Stimulated activated memory B cell treated with anti-CD40 and anti-IgM and Interleukin-4, amounts not matched to agents 10 μg/mL and 1 μg/mL and 100 μg/mL, for 72 hours (primary cell): ENCODE data around the gene MFGE8.
"Not testable (repeated sequence)": the region's sequence is repeated elsewhere in the genome, so short reads cannot be mapped to it uniquely, and the experiment has no call there.

ENCODE experiments used
- ATAC-seq: fragments of 150-1000 bp; cut with Tn5 transposase; 2 replicates; pipeline ENCODE4 v1.10.0; 2021
- H3K27ac Mint-ChIP-seq: one replicate; pipeline ENCODE4 v1.8.0; 2022; ENCODE audit warnings: mild to moderate bottlenecking, mixed read lengths
- H3K27me3 Mint-ChIP-seq: one replicate; pipeline ENCODE4 v1.8.0; 2022; ENCODE audit warnings: mixed read lengths
- H3K36me3 Mint-ChIP-seq: one replicate; pipeline ENCODE4 v1.8.0; 2022; ENCODE audit warnings: mixed read lengths
- H3K4me1 Mint-ChIP-seq: one replicate; pipeline ENCODE4 v1.8.0; 2022; ENCODE audit warnings: mixed read lengths
- H3K4me3 Mint-ChIP-seq: one replicate; pipeline ENCODE4 v1.8.0; 2022; ENCODE audit warnings: mild to moderate bottlenecking, moderate library complexity, mixed read lengths
- H3K9me3 Mint-ChIP-seq: one replicate; pipeline ENCODE4 v1.8.0; 2022; ENCODE audit warnings: mixed read lengths

MFGE8 gene

GRCh38 chr15:88930579-88930978, 17.4 kb upstream of the MFGE8 start:
- no peak overlapping the region for H3K4me3 Mint-ChIP-seq
- no peaks in the 10 kb centered on the region for H3K36me3 Mint-ChIP-seq
- H3K27me3 Mint-ChIP-seq = peaks cover 42% of the 10 kb centered on the region
- no peak overlapping the region for H3K27ac Mint-ChIP-seq
- peaks cover 6% of the 10 kb centered on the region for H3K9me3 Mint-ChIP-seq
- no peaks in the 10 kb centered on the region for H3K4me1 Mint-ChIP-seq
- ATAC-seq = no peak

- not testable (repeated sequence) for H3K4me3 Mint-ChIP-seq, ATAC-seq, H3K27ac Mint-ChIP-seq, H3K36me3 Mint-ChIP-seq, H3K9me3 Mint-ChIP-seq, H3K4me1 Mint-ChIP-seq
- H3K27me3 Mint-ChIP-seq = peaks cover 32% of the 10 kb centered on the region
Observed at GRCh38 chr15:88929358-88930098, 16.3 kb upstream of the MFGE8 start.

- ATAC-seq, H3K9me3 Mint-ChIP-seq, H3K4me1 Mint-ChIP-seq, H3K27ac Mint-ChIP-seq, H3K4me3 Mint-ChIP-seq, H3K36me3 Mint-ChIP-seq: not testable (repeated sequence)
- H3K27me3 Mint-ChIP-seq = peaks cover 22% of the 10 kb centered on the region
Observed at GRCh38 chr15:88928192-88928591, 15.0 kb upstream of the MFGE8 start.

- H3K27ac Mint-ChIP-seq, ATAC-seq, H3K4me3 Mint-ChIP-seq, H3K9me3 Mint-ChIP-seq, H3K4me1 Mint-ChIP-seq, H3K36me3 Mint-ChIP-seq: not testable (repeated sequence)
- peaks cover 15% of the 10 kb centered on the region for H3K27me3 Mint-ChIP-seq
Observed at GRCh38 chr15:88925648-88926047, 12.5 kb upstream of the MFGE8 start.

- H3K4me3 Mint-ChIP-seq = not testable (repeated sequence)
Observed at GRCh38 chr15:88920892-88921435, 7.8 kb upstream of the MFGE8 start.

GRCh38 chr15:88920186-88920891, 7.2 kb upstream of the MFGE8 start:
- no peak overlapping the region for H3K27ac Mint-ChIP-seq
- H3K9me3 Mint-ChIP-seq = no peaks in the 10 kb centered on the region
- H3K4me3 Mint-ChIP-seq = no peak overlapping the region
- H3K27me3 Mint-ChIP-seq = peaks cover 60% of the 10 kb centered on the region
- H3K4me1 Mint-ChIP-seq = peaks cover 11% of the 10 kb centered on the region
- ATAC-seq = no peak
- H3K36me3 Mint-ChIP-seq = no peaks in the 10 kb centered on the region

More at GRCh38 chr15:88920892-88921435, 7.8 kb upstream of the MFGE8 start:
- H3K27ac Mint-ChIP-seq, H3K36me3 Mint-ChIP-seq, H3K9me3 Mint-ChIP-seq: not testable (repeated sequence)
- peak; percentile 68 for ATAC-seq
- peaks cover 59% of the 10 kb centered on the region for H3K27me3 Mint-ChIP-seq
- H3K4me1 Mint-ChIP-seq = peaks cover 11% of the 10 kb centered on the region

- H3K9me3 Mint-ChIP-seq = no peaks in the 10 kb centered on the region
- peak; percentile 72 for ATAC-seq
- peaks cover 60% of the 10 kb centered on the region for H3K27me3 Mint-ChIP-seq
- H3K36me3 Mint-ChIP-seq = no peaks in the 10 kb centered on the region
- no peak overlapping the region for H3K4me3 Mint-ChIP-seq
- H3K27ac Mint-ChIP-seq = no peak overlapping the region
- peaks cover 12% of the 10 kb centered on the region for H3K4me1 Mint-ChIP-seq
Observed at GRCh38 chr15:88918738-88919137, 5.6 kb upstream of the MFGE8 start.

GRCh38 chr15:88917760-88918159, 4.6 kb upstream of the MFGE8 start:
- H3K9me3 Mint-ChIP-seq = no peaks in the 10 kb centered on the region
- no peak overlapping the region for H3K4me3 Mint-ChIP-seq
- H3K4me1 Mint-ChIP-seq = peaks cover 19% of the 10 kb centered on the region
- ATAC-seq = no peak
- H3K27me3 Mint-ChIP-seq = peaks cover 60% of the 10 kb centered on the region
- H3K36me3 Mint-ChIP-seq = no peaks in the 10 kb centered on the region
- no peak overlapping the region for H3K27ac Mint-ChIP-seq

- Mint-ChIP-seq H3K36me3 (no peaks in the 10 kb centered on the region), H3K4me1 (peaks cover 25% of the 10 kb centered on the region), H3K9me3 (no peaks in the 10 kb centered on the region), H3K27ac (no peak overlapping the region), H3K27me3 (peaks cover 56% of the 10 kb centered on the region), H3K4me3 (no peak overlapping the region)
- ATAC-seq = no peak
Observed at GRCh38 chr15:88915354-88915753, 2.2 kb upstream of the MFGE8 start.

GRCh38 chr15:88913850-88914169, 631 bp upstream of the MFGE8 start:
- peak overlapping the region; percentile 87 for H3K4me3 Mint-ChIP-seq
- ATAC-seq = no peak
- no peaks in the 10 kb centered on the region for H3K9me3 Mint-ChIP-seq
- H3K36me3 Mint-ChIP-seq = no peaks in the 10 kb centered on the region
- peaks cover 41% of the 10 kb centered on the region for H3K27me3 Mint-ChIP-seq
- H3K4me1 Mint-ChIP-seq = peaks cover 23% of the 10 kb centered on the region
- H3K27ac Mint-ChIP-seq = peak overlapping the region; percentile 60

- no peak for ATAC-seq
- Mint-ChIP-seq H3K4me1 (peaks cover 21% of the 10 kb centered on the region), H3K27me3 (peaks cover 28% of the 10 kb centered on the region), H3K4me3 (peak overlapping the region; percentile 87), H3K9me3 (no peaks in the 10 kb centered on the region), H3K36me3 (no peaks in the 10 kb centered on the region), H3K27ac (peak overlapping the region; percentile 13)
Observed at GRCh38 chr15:88912500-88912921, 668 bp downstream of the MFGE8 start.

- Mint-ChIP-seq H3K27ac (peak overlapping the region; percentile 13), H3K4me1 (peaks cover 21% of the 10 kb centered on the region), H3K36me3 (no peaks in the 10 kb centered on the region), H3K27me3 (peaks cover 20% of the 10 kb centered on the region), H3K9me3 (no peaks in the 10 kb centered on the region), H3K4me3 (no peak overlapping the region)
- ATAC-seq = no peak
Observed at GRCh38 chr15:88911766-88912118, 1.4 kb downstream of the MFGE8 start.

GRCh38 chr15:88909956-88910831, 3.0 kb downstream of the MFGE8 start:
- no peak for ATAC-seq
- no peaks in the 10 kb centered on the region for H3K36me3 Mint-ChIP-seq
- H3K4me1 Mint-ChIP-seq = peaks cover 21% of the 10 kb centered on the region
- H3K9me3 Mint-ChIP-seq = no peaks in the 10 kb centered on the region
- peaks cover 11% of the 10 kb centered on the region for H3K27me3 Mint-ChIP-seq
- no peak overlapping the region for H3K4me3 Mint-ChIP-seq
- H3K27ac Mint-ChIP-seq = no peak overlapping the region

GRCh38 chr15:88908697-88909621, 4.2 kb downstream of the MFGE8 start:
- peaks cover 11% of the 10 kb centered on the region for H3K27me3 Mint-ChIP-seq
- no peak overlapping the region for H3K4me3 Mint-ChIP-seq
- ATAC-seq = no peak
- H3K36me3 Mint-ChIP-seq = no peaks in the 10 kb centered on the region
- peaks cover 31% of the 10 kb centered on the region for H3K4me1 Mint-ChIP-seq
- H3K9me3 Mint-ChIP-seq = no peaks in the 10 kb centered on the region
- no peak overlapping the region for H3K27ac Mint-ChIP-seq
